ENCODE data around the gene CYP2B6.

DNA sequence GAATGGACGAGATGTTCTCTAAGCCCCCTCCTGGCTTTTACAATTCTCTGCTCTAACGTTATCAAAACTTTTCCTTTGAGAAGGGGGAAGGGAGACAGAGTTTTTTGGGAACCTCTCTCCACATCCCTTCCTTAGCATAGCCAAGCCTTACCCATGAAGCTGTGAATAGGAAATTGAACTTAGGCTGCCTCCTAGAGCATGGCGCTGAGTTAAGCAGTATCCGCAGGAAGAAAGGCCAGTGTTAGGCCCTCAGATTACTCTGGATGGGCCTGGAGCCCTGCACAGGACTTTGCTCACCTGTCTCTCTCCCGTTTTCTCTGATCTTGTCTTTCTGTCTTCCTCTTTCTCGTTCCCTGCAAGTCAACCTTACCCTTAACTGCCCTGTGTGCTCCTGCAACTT is 39.6 kb downstream of the CYP2B6 start:
- TF ChIP-seq, protein P1, sequence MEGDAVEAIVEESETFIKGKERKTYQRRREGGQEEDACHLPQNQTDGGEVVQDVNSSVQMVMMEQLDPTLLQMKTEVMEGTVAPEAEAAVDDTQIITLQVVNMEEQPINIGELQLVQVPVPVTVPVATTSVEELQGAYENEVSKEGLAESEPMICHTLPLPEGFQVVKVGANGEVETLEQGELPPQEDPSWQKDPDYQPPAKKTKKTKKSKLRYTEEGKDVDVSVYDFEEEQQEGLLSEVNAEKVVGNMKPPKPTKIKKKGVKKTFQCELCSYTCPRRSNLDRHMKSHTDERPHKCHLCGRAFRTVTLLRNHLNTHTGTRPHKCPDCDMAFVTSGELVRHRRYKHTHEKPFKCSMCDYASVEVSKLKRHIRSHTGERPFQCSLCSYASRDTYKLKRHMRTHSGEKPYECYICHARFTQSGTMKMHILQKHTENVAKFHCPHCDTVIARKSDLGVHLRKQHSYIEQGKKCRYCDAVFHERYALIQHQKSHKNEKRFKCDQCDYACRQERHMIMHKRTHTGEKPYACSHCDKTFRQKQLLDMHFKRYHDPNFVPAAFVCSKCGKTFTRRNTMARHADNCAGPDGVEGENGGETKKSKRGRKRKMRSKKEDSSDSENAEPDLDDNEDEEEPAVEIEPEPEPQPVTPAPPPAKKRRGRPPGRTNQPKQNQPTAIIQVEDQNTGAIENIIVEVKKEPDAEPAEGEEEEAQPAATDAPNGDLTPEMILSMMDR (IDR thresholded peaks at IDR 0.05; ENCODE audit: poor library complexity, severe bottlenecking), result no peak
- TF ChIP-seq EP300 (conservative IDR thresholded peaks at IDR 0.05; ENCODE audit: poor library complexity, severe bottlenecking), result no peak
- no peak for TF ChIP-seq SMC3 (conservative IDR thresholded peaks at IDR 0.05; ENCODE audit: poor library complexity)
- TF ChIP-seq POLR2AphosphoS5 (IDR thresholded peaks at IDR 0.05), result no peak
- TF ChIP-seq EZH2 (IDR thresholded peaks at IDR 0.05; ENCODE audit: borderline replicate concordance, insufficient read depth, low read length, poor library complexity, severe bottlenecking), result no peak
- no peak for TF ChIP-seq RAD21 (conservative IDR thresholded peaks at IDR 0.05)
- no peak for TF ChIP-seq REST (IDR thresholded peaks at IDR 0.05; ENCODE audit: borderline replicate concordance)
- TF ChIP-seq MXI1 (conservative IDR thresholded peaks at IDR 0.05; ENCODE audit: poor library complexity, severe bottlenecking), result no peak
- no peak for TF ChIP-seq TAF1 (IDR thresholded peaks at IDR 0.05; ENCODE audit: low read depth)
